ENCODE results near the gene DEK.
"Not testable (repeated sequence)": the region's sequence is repeated elsewhere in the genome, so short reads cannot be mapped to it uniquely, and the experiment has no call there.

The DEK gene

DNA sequence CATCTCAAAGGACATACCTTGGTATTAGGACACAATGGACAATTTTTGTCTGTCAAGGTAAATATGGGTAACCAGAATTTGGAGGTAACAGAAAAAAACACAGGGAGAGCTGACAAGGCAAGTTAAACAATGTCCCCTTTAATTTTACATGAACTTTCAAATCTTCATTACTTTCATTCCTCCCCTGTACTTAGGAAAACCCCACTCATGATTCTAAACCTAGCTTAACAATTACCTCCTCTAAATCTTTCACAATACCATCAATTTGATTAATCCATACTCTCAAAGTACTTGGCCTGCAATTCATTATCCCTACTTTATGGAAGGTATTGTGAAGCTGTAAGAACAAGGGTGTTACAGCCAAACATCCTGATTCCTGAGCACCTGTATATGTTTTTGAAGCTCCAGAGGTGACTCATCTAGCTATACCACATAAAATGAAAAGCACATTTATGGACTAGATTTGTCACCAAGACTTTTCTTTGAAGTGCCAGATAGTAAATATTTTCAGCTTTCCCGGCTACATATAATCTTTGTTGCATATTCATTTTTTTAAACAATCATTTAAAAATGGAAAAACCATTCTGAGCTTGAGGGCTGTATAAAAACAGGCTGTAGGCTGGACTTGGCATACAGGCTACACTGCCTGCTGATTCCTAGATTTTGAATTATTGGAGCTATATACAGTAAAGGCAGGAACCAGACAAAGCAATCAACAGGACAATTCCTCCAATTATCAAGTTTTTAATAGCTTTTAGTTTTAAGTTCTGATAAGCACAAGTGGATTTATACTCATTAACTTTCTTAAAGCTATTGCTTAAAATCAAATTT, 22.9 kb downstream of the DEK start:
- DNase-seq (ENCODE audit: low read depth in 3 of 3, low spot score in 1 of 3), result no peak

DNA sequence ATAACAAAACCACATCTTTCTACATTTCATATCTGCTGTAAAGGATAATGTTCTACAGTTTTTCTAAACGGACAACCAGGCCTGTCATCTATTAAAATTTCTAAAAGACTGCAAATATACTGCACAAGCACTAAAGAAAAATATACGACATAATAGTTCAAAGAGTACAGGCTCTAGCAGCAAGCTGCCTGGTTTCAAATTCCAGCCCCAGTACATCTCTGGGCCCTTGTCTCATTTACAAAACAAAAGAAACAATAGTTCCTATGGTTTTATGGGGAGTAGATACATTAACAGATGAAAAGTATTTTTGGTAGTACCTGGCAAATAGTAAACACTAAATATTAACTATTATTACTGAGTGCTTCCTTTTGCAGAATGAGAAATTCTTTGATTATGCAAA, 24.1 kb downstream of the DEK start:
- no peak for DNase-seq (ENCODE audit: low read depth in 3 of 3, low spot score in 1 of 3)

DNA sequence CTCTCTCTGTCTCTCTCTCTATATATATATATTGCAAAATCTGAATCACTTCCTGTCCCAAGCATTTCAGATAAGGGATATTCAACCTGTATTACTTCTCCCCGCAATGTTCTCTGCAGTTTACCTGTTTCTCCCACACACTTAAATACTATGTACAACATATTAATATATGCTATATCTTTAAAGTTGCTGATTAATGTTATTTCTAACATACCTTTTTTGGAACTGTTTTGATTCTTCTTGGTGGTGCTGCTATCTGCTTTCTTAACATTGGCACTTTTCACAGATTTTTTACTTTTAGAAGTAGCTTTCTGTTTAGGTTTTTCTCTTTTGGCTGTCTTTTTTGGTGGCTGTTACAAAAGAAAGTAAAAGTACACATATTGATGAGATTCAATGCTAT, 27.2 kb downstream of the DEK start:
- DNase-seq (ENCODE audit: low read depth in 3 of 3, low spot score in 1 of 3), result no peak

DNA sequence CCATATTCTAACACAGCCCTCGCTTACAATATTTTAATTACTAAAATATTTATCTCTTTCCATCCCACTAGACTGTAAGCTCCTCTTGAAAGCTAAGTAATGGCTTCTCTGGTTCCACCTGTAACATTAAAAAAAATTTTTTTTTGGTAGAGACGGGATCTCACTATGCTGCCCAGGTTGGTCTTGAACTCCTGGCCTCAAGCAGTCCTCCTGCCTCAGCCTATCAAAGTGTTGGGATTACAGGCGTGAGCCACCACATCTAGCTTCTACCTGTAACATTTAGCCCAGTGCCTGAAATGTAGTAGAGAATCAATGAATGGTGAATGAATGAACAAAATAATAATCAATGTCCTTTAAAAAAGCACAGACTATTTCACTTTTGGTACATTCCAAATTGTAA, 28.8 kb downstream of the DEK start:
- DNase-seq (ENCODE audit: low read depth in 3 of 3, low spot score in 1 of 3), result no peak

DNA sequence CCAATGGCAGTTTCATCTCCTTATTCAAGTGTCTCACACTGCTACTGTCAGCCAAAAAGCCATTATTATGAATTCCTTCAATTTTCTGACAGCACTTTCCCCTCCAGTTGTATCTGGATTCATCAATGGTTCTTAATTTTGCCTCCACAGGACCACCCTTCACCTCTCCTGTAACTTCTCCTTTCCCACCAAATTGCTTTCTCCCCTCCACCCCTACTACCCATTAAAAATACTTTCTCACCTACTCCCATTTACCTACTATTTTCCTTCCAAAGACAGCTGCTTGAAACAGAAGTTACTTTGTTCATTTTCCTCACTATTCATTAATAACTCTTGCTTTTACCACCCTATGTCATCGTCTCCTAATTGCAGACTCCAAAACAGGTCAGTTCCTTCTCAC, 29.8 kb downstream of the DEK start:
- no peak for DNase-seq (ENCODE audit: low read depth in 3 of 3, low spot score in 1 of 3)

DNA sequence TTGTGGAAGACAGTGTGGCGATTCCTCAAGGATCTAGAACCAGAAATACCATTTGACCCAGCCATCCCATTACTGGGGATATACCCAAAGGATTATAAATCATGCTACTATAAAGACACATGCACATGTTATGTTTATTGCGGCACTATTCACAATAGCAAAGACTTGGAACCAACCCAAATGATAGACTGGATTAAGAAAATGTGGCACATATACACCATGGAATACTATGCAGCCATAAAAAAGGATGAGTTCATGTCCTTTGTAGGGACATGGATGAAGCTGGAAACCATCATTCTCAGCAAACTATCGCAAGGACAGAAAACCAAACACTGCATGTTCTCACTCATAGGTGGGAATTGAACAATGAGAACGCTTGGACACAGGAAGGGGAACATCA, 30.6 kb downstream of the DEK start:
- not testable (repeated sequence) for DNase-seq (ENCODE audit: low read depth in 3 of 3, low spot score in 1 of 3)

DNA sequence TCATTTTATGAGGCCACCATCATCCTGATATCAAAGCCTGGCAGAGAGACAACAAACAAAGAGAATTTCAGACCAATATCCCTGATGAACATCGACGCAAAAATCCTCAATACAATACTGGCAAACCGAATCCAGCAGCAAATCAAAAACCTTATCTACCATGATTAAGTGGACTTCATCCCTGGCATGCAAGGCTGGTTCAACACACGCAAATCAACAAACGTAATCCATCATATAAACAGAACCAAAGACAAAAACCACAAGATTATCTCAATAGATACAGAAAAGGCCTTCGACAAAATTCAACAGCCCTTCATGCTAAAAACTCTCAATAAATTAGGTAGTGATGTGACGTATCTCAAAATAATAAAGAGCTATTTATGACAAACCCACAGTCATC, 32.5 kb downstream of the DEK start:
- not testable (repeated sequence) for DNase-seq (ENCODE audit: low read depth in 3 of 3, low spot score in 1 of 3)

DNA sequence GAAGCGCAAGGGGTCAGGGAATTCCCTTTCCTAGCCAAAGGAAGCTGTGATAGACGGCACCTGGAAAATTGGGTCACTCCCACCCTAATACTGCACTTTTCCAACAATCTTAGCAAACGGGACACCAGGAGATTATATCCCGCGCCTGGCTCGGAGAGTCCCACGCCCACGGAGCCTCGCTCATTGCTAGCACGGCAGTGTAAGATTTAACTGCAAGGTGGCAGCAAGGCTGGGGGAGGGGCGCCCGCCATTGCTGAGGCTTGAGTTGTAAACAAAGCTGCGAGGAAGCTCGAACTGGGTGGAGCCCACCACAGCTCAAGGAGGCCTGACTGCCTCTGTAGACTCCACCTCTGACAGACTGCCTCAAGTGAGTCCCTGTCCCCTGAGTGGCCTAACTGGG, 35.7 kb downstream of the DEK start:
- not testable (repeated sequence) for DNase-seq (ENCODE audit: low read depth in 3 of 3, low spot score in 1 of 3)

DNA sequence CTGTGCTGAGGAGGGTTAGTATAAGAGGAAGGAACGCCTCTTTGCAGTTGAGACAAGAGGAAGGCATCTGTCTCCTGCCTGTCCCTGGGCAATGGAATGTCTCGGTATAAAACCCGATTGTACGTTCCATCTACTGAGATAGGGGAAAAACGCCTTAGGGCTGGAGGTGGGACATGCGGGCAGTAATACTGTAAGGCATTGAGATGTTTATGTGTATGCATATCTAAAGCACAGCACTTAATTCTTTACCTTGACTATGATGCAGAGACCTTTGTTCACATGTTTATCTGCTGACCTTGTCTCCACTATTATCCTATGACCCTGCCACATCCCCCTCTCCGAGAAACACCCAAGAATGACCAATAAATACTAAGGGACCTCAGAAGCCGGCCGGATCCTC, 37.2 kb downstream of the DEK start:
- DNase-seq (ENCODE audit: low read depth in 3 of 3, low spot score in 1 of 3), result not testable (repeated sequence)

DNA sequence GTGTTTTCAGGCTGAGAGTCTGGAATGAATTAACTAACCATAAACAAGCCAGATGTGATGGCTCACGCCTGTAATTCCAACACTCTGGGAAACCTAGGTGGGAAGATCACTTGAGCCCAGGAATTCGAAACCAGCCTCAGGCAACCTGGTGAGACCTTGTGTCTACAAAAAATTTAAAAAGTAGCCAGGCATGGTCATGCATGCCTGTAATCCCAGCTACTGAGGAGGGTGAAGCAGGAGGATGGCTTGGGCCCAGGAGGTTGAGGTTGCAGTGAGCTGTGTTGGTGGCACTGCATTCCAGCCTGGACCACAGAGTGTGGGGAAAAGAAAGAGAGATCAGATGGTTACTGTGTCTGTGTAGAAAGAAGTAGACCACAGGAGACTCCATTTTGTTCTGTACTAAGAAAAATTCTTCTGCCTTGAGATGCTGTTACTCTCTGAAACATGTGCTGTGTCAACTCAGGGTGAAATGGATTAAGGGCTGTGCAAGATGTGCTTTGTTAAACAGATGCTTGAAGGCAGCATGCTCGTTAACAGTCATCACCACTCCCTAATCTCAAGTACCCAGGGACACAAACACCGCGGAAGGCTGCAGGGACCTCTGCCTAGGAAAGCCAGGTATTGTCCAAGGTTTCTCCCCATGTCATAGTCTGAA, 37.8 kb downstream of the DEK start:
- DNase-seq (ENCODE audit: low read depth in 3 of 3, low spot score in 1 of 3), result not testable (repeated sequence)

DNA sequence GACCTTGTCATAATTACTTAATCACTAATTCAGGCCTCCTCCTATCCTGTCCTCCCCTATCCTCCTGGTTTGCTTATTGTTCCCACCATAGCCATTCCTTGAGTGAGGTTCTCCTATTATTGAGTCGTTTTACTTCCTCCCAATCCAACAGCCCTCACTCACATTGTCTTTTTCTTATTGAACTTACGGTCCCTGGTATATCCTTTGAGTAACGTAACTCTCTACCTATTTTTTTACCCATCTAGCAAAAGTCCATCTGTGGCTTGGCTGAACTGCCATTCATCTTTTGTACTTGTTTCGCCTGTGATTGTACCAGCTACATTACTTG, 43.1 kb downstream of the DEK start:
- no peak for DNase-seq (ENCODE audit: low read depth in 3 of 3, low spot score in 1 of 3)

DNA sequence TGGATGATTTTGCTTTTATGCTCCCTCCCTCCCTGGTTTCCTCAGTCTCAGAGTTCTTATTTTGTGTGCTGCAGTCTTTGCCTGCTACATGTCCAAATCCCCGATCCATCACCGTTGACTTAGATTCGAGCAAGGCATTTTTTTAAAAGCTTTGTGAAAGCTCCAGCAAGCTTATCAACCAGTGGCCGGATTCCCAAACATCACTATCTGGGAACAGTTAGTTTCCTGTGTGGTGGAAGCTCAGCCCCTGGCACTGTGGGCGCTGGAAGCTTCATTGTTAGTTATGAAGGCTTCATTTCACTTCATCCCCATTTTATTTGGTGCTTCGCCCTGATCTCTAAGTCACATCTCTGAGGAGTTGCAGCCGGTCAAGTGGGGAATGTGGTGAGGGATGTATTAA, 44.7 kb downstream of the DEK start:
- DNase-seq (ENCODE audit: low read depth in 3 of 3, low spot score in 1 of 3), result no peak

DNA sequence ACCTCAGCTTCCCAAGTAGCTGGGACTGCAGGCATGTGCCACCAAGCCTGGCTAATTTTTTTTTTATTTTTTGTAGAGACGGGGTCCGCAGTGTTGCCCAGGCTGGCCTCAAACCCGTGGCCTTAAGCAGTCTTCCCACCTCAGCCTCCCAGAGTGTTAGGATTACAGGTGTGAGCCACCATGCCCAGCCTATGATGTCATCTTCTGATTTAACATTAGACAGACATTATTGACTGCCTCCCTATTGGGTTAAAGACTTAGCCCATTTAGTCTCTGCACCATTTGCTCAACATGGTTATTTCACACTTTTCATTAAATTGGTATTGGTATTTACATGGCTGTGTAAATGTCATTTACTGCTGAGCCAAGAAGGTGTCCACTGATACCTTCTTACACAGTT, 46.1 kb downstream of the DEK start:
- DNase-seq (ENCODE audit: low read depth in 3 of 3, low spot score in 1 of 3), result no peak

DNA sequence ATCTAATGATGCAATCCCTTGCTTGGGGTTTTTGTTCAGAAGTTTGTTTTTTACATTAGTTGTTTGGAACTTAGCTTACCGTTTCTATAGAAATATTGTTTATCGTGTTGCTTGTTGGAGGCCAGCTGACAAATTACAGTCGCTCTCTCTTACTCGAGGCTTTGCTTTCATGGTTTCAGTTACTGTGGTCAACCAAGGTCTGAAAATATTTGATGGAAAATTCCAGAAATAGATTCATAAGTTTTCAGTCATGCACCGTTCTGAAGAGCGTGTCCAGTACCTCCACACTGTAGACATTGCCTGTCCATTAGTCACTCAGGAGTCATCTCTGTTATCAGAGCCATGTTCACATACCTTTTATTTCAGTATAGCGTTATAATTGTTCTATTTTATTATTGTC, 47.9 kb downstream of the DEK start:
- DNase-seq (ENCODE audit: low read depth in 3 of 3, low spot score in 1 of 3), result no peak

DNA sequence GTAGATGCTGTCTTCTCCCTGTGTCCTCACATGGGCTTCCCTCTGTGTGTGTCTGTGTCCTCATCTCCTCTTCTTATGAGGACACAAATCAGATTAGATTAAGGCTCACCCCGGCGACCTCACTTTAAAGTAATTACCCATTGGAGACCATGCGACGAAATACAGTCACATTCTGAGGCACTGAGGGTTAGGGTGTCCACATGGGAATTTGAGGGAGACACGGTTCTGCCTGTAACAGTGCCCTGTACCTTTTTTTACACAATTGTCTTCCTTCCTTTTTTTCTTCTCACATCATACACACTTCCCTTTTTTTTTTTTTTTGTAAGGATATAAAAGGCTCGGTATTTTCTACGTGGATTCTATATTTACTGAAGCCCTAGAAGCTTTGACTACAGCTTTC, 48.9 kb downstream of the DEK start:
- DNase-seq (ENCODE audit: low read depth in 3 of 3, low spot score in 1 of 3), result no peak

DNA sequence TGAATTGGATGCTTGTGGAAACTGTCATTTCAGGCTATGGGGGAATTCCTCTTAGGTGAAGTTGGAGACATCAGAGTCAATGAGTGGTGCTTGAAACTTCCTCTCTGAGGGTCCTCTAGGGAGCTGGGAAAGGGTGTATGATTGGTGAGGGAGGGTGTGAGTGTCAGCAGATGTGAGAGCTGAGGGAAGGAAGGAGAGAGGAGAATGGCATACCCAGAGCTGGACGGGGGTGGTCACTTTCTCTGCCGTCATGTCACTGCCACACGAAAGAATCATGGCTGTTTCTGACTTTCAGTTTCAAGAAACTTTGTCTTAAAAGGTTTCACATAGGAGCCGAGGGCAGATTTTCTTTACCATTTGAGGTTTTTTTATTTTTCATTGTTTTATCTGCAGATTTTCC, 50.3 kb downstream of the DEK start:
- DNase-seq (ENCODE audit: low read depth in 3 of 3, low spot score in 1 of 3), result no peak

DNA sequence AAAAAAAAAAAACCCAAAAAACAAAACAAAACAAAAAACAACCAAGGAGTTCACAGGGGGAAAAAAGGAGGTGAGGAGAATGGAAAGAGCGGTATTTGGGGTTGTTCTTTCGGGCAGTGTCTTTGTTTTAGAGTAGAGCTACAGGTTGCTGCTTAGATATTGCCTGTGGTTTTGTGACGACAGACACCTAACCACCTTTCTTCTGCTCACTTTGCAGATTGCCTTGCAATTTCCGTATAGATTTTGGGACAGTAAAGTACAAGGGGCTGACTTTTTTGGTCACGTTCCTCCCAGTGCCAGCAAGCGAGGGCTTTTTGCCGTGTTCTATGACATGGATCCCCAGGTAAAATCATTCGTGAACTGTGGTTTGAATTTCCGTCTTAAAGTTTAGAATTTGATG, 50.9 kb downstream of the DEK start:
- no peak for DNase-seq (ENCODE audit: low read depth in 3 of 3, low spot score in 1 of 3)

DNA sequence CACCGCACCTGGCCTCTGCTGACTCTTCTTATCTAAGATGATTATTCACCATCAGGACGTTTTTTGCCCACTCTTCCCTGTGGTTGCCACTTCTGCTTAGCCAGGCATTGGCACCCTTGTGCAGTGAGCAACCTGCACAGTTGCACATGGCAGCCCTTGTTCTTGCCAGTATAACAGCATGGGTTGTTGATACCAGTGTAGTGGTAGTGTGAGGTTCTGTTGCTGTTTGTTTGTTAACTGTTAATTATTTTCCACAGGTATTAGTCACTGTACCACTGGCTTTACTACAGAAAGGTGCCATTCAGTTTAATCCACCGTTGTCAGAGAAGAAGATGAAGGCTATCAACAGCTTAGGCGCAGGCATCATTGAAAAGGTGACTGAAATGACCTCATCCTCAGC, 52.1 kb downstream of the DEK start:
- no peak for DNase-seq (ENCODE audit: low read depth in 3 of 3, low spot score in 1 of 3)

DNA sequence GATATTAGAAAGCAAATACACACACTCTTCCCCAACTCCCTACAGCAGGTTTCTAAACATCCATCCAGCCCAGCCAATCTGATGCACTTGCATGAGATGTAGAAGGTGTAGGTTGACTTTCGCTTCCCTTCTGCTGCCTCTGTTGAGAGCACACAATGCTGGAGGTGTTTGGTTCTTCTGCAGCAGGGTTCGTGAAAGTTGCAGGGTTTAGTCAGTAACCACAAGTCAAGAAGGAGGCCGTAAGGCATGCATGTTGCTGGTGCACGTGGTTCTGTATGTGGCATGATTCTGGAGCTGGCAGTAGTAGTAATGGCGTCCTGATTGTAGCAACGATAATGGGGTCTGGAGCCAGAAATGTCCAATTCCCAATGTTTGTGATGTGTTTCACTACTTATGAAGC, 53.0 kb downstream of the DEK start:
- no peak for DNase-seq (ENCODE audit: low read depth in 3 of 3, low spot score in 1 of 3)

DNA sequence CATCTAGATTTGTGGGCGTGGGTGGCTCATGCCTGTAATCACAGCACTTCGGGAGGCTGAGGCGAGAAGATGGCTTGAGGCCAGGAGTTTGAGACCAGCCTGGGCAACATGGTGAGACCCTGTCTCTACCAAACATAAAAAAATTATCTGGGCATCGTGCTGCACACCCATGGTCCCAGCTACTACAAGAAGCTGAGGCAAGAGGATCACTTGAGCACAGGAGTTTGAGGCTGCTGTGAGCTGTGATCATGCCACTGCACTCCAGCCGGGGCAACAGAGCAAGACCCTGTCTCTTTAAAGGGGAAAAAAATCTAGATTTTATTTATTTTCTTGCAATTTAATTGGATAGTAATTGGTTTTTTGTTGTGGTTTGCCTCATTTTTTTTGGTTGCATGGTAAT, 53.6 kb downstream of the DEK start:
- no peak for DNase-seq (ENCODE audit: low read depth in 3 of 3, low spot score in 1 of 3)

DNA sequence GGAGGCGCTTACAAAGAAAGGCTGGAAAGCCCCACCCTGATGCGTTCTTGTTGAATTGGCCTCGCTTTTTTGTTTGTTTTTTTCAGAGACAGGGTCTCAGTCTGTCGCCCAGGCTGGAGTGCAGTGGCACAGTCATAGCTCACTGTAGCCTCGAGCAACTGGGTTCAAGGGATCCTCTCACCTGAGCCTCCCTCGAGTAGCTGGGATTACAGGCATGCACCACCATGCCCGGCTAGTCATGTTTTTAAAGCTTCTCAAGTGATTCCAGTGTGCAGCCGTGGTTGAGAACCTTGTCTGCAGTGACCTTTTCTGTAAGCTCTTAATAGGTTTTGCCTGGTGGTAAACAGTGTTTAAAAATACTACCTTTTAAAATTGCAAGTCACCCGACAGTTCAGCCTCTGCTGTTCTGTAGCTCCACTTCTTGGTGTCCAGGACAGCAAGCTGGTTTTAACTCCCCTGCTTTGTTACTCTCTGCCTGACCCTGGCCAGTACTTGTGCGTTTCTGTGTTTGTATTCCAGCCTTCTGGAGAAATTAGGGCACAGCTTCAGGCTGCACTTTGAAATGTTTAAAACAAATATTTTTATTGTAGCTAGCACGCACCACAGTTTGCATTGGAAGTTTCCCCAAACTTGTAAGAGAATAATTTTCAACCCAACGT, 54.7 kb downstream of the DEK start:
- DNase-seq (ENCODE audit: low read depth in 3 of 3, low spot score in 1 of 3), result no peak

DNA sequence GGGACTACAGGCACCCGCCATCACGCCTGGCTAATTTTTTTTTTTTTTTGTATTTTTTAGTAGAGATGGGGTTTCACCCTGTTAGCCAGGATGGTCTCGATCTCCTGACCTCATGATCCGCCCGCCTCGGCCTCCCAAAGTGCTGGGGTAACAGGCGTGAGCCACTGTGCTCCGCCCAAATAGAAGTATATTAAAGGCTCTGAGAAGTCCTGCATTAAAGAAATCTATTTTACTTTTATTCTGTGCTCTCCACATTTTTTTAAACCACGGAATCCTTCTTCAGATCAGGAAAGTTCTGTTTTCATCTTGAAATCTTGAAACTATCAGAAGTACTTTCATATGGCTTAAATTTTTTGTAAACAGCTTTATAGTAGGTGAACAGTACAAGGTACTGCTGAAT, 55.6 kb downstream of the DEK start:
- not testable (repeated sequence) for DNase-seq (ENCODE audit: low read depth in 3 of 3, low spot score in 1 of 3)

DNA sequence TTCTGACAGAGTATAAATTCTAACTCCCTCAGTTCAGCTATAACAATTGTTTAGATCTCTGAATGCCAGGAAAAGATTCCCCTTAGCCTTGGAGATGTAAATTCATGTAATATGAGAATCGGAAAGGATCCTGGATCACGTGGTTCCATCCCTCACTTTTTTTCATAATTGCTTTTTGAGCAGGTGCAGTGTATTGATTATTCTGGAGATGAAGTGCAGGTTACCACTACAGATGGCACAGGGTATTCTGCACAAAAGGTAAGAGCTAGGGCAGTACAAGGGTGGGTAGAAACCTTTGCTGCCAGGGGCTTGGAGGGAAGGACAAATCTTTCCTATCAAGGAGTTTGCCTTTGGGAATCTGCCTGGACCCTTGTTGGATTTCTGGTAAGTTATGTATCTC, 56.4 kb downstream of the DEK start:
- DNase-seq (ENCODE audit: low read depth in 3 of 3, low spot score in 1 of 3), result no peak

Data from stimulated activated CD4-positive, alpha-beta T cell treated with anti-CD3 and anti-CD28 coated beads, TNF-alpha, amount 100 ng/mL, for 1 hour (primary cell).